ES-I3 (cell line): ENCODE measurements around the gene RAD51B.

ENCODE experiments used
- H3K36me3 ChIP-seq: 2 replicates; pipeline ENCODE4 v1.6.1; 2013; ENCODE audit warnings: mild to moderate bottlenecking, low read length, control low read depth, moderate library complexity; ENCODE audit not compliant: insufficient read depth
- H3K4me1 ChIP-seq: 2 replicates; pipeline ENCODE4 v1.6.1; 2013; ENCODE audit warnings: mild to moderate bottlenecking, control low read depth, low read length; ENCODE audit not compliant: insufficient read depth
- H3K9ac ChIP-seq: 2 replicates; pipeline ENCODE4 v1.6.1; 2013; ENCODE audit warnings: low read depth, mild to moderate bottlenecking, low read length, moderate library complexity
- H3K9me3 ChIP-seq: 2 replicates; pipeline ENCODE4 v1.6.1; 2013; ENCODE audit warnings: mild to moderate bottlenecking, low read length, moderate library complexity; ENCODE audit not compliant: control insufficient read depth, insufficient read depth

RAD51B gene

DNA sequence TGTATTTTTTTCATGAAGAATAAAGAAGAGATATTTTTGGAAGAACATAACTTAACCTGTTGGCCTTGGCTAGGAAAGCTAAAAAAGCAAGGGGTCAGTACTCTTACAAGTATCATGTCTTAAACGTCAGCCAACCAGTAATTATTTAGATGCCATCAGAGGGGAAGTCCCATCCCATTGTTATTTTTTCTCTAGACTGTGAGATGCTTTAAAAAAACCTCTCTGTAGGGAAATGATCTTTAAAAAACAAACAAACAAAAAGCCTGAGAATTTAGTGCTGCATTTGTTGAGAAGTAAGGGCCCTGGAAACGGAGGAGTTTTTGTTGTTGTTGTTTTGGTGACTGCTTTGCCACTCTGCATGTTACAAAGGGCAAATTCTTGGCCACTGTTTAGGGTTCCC is 499.2 kb downstream of the RAD51B start:
- Histone ChIP-seq H3K9me3 (no peaks in the 10 kb centered on the region), H3K9ac (no peak overlapping the region), H3K36me3 (no peaks in the 10 kb centered on the region), H3K4me1 (no peaks in the 10 kb centered on the region; the same call in 1 of the 2 replicates)

DNA sequence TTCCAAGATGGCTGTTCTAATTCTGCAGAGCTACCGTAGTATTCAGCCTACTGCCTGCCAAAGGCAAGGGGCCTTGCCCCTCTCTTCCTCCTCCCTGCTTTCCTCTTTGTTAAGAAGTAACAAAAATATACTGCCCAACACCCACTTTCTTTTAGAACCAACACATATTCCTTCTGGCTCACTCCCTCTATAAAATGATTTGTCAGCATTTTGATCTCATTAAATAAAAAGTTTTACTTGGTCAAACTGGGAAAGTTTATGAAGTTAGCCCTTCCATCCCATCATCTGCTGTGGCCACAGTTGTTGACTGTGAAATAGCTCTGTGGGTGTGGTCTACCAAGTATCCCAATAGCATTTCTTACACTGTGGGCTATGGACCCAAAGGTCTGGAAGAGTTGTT is 500.9 kb downstream of the RAD51B start:
- H3K9me3 ChIP-seq, result no peaks in the 10 kb centered on the region
- H3K36me3 ChIP-seq, result no peaks in the 10 kb centered on the region
- H3K9ac ChIP-seq, result no peak overlapping the region
- no peaks in the 10 kb centered on the region; the same call in 1 of the 2 replicates for H3K4me1 ChIP-seq

DNA sequence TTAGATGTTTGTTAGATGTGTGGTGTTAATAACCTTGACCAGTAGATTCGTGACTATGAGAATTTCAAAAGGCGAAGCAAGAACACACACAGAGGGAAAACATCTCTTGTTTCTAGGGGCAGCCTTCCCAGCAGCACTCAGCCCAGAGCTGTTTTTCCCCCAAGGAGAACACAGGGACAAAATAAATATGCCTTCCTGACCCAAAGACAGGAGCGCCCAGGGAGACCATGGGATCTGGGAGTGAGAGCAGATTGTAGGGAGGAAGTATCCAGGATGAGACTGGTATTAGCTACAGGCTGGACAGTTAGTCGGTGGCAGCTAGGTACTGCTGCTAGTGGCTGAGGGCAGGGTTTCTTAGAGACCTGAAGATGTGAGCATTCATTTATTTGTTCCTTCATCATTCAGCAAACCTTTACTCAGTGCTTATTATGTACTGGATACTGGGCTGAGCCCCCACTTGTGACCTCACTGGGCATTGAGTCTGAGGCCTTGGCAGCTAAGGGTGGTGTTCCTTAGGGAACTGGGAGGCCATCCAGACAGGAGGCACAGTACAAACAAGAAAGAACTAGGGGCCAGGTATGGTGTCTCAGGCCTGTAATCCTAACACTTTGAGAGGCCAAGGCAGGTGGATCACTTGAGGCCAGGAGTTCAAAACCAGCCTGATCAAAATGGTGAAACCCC is 503.5 kb downstream of the RAD51B start:
- Histone ChIP-seq H3K36me3 (no peaks in the 10 kb centered on the region), H3K9ac (no peak overlapping the region), H3K4me1 (no peaks in the 10 kb centered on the region; the same call in 1 of the 2 replicates), H3K9me3 (no peaks in the 10 kb centered on the region)

DNA sequence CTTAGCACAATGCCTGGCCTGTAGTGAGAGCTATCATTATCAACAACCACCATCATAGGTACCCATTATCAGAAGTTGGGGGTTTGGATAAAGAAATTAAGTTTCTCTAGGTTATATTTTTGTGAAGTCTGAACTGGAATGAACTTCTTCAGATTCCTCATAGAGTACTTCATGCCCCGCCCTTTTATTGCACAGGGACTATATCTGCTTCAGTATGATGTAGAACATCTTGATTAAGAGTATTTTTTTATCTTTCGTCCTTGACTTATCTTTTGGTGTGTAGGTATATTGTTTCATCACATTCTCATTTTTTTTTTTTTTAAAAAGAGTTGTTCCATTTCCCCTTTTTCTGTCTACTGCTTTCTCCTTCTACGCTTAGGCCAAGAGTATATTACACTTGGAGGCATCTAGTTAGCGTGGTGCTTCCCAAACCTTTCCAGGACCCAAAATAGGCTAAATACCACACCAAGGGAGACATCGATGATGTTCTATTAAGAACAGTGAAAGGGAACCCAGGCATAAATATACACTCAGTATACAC is 505.8 kb downstream of the RAD51B start:
- H3K36me3 ChIP-seq, result no peaks in the 10 kb centered on the region
- H3K9me3 ChIP-seq, result no peaks in the 10 kb centered on the region
- H3K4me1 ChIP-seq, result no peaks in the 10 kb centered on the region; the same call in 1 of the 2 replicates
- no peak overlapping the region for H3K9ac ChIP-seq

DNA sequence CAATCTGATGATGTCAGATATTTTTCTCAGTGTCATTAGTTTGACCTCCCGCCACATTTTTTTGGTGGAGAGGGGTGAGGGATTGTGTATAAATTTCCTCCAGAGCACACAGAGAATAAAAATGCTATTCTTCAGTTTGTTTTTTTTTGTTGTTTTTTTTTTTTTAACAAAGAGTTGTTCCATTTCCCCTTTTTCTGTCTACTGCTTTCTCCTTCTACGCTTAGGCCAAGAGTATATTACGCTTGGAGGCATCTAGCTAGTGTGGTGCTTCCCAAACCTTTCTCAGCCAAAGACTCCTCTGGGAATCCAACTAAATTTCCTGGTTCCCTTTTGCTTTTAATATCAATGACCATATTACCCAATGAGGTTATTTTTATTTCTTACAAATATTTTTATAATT is 507.7 kb downstream of the RAD51B start:
- no peaks in the 10 kb centered on the region for H3K4me1 ChIP-seq
- H3K9ac ChIP-seq, result no peak overlapping the region
- no peaks in the 10 kb centered on the region for H3K36me3 ChIP-seq
- H3K9me3 ChIP-seq, result no peaks in the 10 kb centered on the region

DNA sequence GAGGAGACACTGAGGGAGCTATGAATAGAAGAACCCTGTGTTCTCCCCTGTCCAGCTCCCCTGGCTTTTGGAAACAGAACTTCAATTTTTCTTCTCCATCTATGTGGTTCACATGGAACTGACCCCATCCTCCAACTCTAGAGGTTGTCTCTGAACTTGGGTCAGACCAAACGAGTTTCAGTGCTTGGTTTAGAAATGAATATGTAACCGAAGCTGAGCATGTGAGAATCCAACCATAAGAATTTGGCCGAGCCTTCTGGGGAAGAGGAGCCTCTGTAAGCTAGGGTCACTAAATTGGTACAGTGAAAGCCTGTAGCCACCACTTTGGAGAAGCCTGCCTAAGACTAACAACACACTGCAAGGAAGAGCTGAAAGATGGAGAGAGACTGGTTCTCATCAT is 508.9 kb downstream of the RAD51B start:
- no peaks in the 10 kb centered on the region for H3K4me1 ChIP-seq
- H3K9ac ChIP-seq, result no peak overlapping the region
- H3K36me3 ChIP-seq, result no peaks in the 10 kb centered on the region
- no peaks in the 10 kb centered on the region for H3K9me3 ChIP-seq

DNA sequence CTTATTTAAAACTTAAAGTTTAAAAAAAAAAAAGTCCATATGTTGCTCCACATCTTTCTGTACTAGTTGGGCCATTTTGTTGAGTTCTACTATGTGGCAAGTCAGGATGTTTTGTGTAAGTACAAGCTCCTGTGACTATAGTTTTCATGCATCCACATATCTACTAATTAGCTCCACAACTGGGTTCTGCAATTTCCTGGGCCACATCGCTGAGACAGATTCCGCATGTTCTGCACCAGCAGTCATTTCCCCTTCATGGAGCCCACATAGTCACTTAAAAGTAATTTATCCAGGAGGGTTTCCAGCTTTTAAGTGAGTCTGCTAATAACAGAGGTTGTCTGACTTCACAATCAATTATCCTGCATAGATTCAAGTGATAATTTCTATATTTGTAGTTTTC is 511.8 kb downstream of the RAD51B start:
- Histone ChIP-seq H3K9ac (no peak overlapping the region), H3K9me3 (no peaks in the 10 kb centered on the region), H3K4me1 (no peaks in the 10 kb centered on the region; the same call in 1 of the 2 replicates), H3K36me3 (no peaks in the 10 kb centered on the region)

DNA sequence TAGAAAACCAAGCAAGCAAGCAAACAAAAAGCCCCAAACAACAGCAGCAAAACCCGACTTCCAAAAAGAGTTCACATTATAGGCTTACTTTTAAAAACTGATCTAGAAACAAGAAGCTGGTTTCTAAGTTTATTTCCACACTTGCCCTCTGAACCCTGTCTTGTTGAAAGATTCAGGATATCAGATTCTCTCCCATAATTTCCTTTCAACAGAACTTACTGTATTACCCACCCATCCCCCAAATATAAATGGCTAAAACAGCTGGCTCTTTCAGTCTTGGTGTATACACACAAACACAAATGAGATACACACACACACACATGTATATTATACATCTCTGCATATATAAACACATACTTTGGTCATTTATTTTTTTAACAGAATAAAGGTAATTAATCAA is 512.4 kb downstream of the RAD51B start:
- Histone ChIP-seq H3K36me3 (no peaks in the 10 kb centered on the region), H3K4me1 (no peaks in the 10 kb centered on the region; the same call in 1 of the 2 replicates), H3K9me3 (no peaks in the 10 kb centered on the region), H3K9ac (no peak overlapping the region)

DNA sequence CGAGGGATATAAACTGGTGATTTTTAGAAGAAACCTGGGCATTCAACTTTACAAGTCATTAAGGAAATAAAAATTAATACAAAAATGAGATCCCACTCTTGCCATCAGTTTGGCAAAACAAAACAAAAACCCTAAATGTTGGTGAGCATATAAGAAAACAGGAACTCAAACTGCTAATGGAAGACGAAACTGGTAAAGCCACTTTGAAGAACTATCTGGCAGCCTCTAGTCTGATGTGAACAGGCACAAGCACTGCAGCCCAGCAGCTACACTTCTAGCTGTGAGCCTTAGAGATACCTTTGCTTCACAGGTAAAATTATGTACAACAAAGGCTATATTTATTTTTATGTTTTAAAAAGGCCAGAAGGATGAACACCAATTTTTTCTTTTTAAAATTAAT is 513.7 kb downstream of the RAD51B start:
- no peak overlapping the region for H3K9ac ChIP-seq
- no peaks in the 10 kb centered on the region for H3K36me3 ChIP-seq
- H3K4me1 ChIP-seq, result no peaks in the 10 kb centered on the region; the same call in 1 of the 2 replicates
- no peaks in the 10 kb centered on the region for H3K9me3 ChIP-seq

DNA sequence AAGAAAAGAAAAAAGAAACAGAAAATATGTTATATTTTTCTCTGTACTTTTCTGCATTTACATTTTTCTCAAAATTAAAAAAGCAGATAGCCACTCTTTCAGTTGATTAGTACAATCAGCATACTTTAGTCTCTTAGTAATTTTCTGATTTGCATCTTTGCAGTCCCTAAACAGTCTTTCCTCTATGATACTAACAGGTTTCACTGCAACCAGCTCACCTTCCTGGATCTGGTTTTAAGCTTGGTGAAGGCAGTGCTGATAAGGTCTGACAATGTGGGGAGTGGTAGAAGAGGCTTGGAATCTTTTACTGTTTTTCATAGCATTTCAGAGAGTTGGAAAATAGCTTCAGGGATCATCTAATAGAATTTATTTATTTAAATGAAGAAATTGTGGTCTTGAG is 515.7 kb downstream of the RAD51B start:
- Histone ChIP-seq H3K9ac (no peak overlapping the region), H3K4me1 (no peaks in the 10 kb centered on the region; the same call in 1 of the 2 replicates), H3K9me3 (no peaks in the 10 kb centered on the region), H3K36me3 (no peaks in the 10 kb centered on the region)

DNA sequence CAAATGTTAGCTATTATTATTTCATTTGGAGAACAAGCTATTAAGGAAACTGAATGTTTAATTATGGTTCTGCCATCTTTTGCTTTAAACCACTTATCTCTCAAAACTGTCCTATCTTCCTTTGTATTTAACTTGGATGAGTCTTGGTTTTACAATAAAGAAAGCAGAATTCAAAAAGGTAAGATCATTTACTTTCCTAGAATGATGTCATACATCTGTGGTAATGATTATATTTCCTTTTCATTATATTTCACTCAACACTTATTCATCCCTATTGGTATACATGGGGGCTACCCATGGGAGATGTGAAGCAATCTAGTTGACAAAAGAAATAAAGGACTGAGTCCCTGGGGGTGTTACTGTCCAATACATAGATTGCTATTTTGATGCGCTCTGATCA is 516.6 kb downstream of the RAD51B start:
- H3K4me1 ChIP-seq, result peaks cover 6% of the 10 kb centered on the region; the same call in 1 of the 2 replicates
- no peaks in the 10 kb centered on the region for H3K9me3 ChIP-seq
- no peak overlapping the region for H3K9ac ChIP-seq
- no peaks in the 10 kb centered on the region for H3K36me3 ChIP-seq

DNA sequence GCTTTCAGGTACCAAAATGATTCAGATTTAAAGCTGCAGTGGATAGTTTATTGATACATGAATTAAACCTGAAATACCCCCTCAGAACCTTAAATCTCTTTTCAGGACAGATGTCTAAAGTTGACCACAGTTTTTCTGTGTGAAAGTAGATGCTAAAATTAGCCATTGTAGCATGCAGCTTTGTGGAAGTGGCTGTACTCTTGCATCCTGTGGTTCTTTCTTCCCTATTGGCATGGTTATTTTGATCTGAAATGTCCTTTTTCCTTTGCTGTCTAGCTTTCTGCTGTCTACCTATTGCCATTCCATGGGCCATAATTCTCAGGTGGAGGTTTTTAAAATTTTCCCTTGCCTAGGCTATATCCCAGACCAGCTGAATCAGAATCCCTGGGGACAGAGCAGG is 517.7 kb downstream of the RAD51B start:
- H3K4me1 ChIP-seq, result peaks cover 10% of the 10 kb centered on the region; the same call in 1 of the 2 replicates
- H3K9me3 ChIP-seq, result no peaks in the 10 kb centered on the region
- H3K9ac ChIP-seq, result no peak overlapping the region
- H3K36me3 ChIP-seq, result no peaks in the 10 kb centered on the region

DNA sequence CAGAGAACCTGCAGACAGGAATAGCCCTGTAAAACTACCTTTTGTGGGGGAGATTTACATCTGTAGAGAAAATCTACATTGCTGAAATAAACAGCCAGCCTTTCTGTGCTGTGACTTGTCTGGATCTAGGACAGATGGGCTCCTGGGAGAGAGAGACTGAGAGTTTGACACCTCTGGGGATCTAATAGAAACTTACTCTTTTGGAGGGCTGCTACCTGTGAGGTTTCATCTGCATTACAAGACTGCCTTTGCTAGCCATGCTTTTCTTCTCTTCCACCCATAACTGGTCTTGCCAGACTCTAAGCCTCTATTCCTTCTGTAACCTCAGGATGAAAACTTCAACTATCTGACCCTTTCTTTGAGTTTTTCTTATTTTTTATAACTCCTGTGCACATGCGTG is 520.7 kb downstream of the RAD51B start:
- Histone ChIP-seq H3K9ac (no peak overlapping the region), H3K36me3 (no peaks in the 10 kb centered on the region), H3K4me1 (peaks cover 18% of the 10 kb centered on the region), H3K9me3 (no peaks in the 10 kb centered on the region)

DNA sequence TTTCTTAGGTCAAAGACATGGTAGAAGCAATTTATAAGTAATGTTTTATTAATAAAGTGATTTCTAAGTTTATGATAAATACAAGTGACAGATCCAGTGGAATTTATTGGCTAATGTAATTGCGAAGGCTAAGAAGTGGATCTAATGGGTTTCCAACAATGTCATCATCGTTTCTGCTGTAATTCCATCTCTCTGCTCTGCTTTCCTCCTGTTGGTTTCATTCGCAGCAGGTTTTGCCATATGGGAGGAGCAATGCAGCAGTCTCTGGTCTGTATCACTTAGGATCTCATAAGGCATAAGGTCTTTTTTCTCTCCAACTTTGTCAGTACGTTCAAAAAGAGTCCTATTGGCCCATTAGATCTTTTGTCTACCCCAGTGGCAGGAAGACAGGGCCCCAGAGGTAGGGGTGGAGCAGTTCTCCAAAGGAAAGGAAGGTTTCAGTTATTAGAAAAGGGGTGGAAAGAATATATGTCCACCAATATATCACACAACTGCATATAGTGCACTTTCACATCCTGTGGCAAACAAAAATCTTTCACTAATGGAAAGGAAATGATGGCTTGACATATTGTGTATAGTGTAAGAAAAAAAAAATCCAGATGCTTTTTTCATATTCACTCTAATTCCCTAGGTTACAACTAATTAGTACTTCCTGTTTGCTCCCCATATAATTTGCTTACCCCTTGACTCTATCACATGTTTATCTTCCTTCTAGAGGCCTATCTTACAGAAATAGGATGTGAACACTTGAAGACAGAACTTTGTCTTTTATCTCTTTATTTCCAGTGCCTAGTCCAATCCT is 522.0 kb downstream of the RAD51B start:
- Histone ChIP-seq H3K9ac (no peak overlapping the region), H3K9me3 (no peaks in the 10 kb centered on the region), H3K4me1 (peaks cover 18% of the 10 kb centered on the region), H3K36me3 (no peaks in the 10 kb centered on the region)
